PC-3 (cell line): ENCODE data around the gene MR1.

Experiments used
- CTCF ChIP-seq: fragments of 300-600 bp; sonication (generic); conservative IDR thresholded peaks from 2 replicates; pipeline ENCODE4 v1.5.1; 2017; ENCODE audit warnings: antibody characterized with exemption, low read depth, mild to moderate bottlenecking, low read length
- EZH2 ChIP-seq: fragments of 300-600 bp; sonication (generic); IDR thresholded peaks from one replicate; pipeline ENCODE4 v1.6.1; 2017; ENCODE audit warnings: antibody characterized with exemption, mild to moderate bottlenecking, low read length; ENCODE audit not compliant: unreplicated experiment
- EZH2phosphoT487 ChIP-seq: fragments of 300-600 bp; sonication (generic); IDR thresholded peaks from 2 replicates; pipeline ENCODE4 v1.6.1; 2018; ENCODE audit warnings: mild to moderate bottlenecking, antibody characterized with exemption, low read length, borderline replicate concordance

- TF ChIP-seq CTCF (no peak), EZH2 (no peak), EZH2phosphoT487 (no peak)
Observed at GRCh38 chr1:181014477-181015250, 19.1 kb upstream of the MR1 start.
